Immature natural killer cell (primary cell): ENCODE results near the gene COL4A1. TPM values are rescaled to one million over a fixed set of nuclear protein-coding genes. Genes with fewer than 3 reads are reported as not detected.

Experiments
- DNase-seq, 3 donors: peaks; one replicate each; pipeline ENCODE4 v3.0.0; 2022; ENCODE audit warnings: mixed read lengths in 1 of 3
- H3K27ac Mint-ChIP-seq, 6 donors: one replicate each; pipeline ENCODE4 v1.8.0; 2020; ENCODE audit warnings: mixed read lengths in 6 of 6, mild to moderate bottlenecking in 5 of 6, inconsistent platforms in 4 of 6, moderate library complexity in 3 of 6
- H3K27me3 Mint-ChIP-seq, 3 donors: one replicate each; pipeline ENCODE4 v1.8.0; 2020 to 2021; ENCODE audit warnings: low read depth in 3 of 3, mild to moderate bottlenecking in 3 of 3, mixed read lengths in 3 of 3, moderate library complexity in 3 of 3, inconsistent platforms in 1 of 3
- H3K36me3 Mint-ChIP-seq, 3 donors: one replicate each; pipeline ENCODE4 v1.8.0; 2020; ENCODE audit warnings: mixed read lengths in 3 of 3, inconsistent platforms in 2 of 3, mild to moderate bottlenecking in 2 of 3
- H3K4me1 Mint-ChIP-seq, 2 donors: one replicate each; pipeline ENCODE4 v1.8.0; 2020; ENCODE audit warnings: inconsistent platforms in 2 of 2, mild to moderate bottlenecking in 2 of 2, mixed read lengths in 2 of 2, moderate library complexity in 1 of 2
- H3K4me3 Mint-ChIP-seq, 5 donors: one replicate each; pipeline ENCODE4 v1.8.0; 2020; ENCODE audit warnings: mild to moderate bottlenecking in 5 of 5, mixed read lengths in 5 of 5, inconsistent platforms in 3 of 5, moderate library complexity in 3 of 5
- H3K9me3 Mint-ChIP-seq, 6 donors: one replicate each; pipeline ENCODE4 v1.8.0; 2020; ENCODE audit warnings: mild to moderate bottlenecking in 6 of 6, mixed read lengths in 6 of 6, inconsistent platforms in 4 of 6, moderate library complexity in 3 of 6
- polyA plus RNA-seq, 3 donors: library from polyadenylated mRNA; unstranded; fragments of 300-500 nt; fragmentation: Illumina TruSeq; gene quantifications; one replicate each; pipeline ENCODE4 v1.2.3, GENCODE V29; 2021

Gene COL4A1
- polyA plus RNA-seq, 3 donors from 2014 or later, result not detected

DNA sequence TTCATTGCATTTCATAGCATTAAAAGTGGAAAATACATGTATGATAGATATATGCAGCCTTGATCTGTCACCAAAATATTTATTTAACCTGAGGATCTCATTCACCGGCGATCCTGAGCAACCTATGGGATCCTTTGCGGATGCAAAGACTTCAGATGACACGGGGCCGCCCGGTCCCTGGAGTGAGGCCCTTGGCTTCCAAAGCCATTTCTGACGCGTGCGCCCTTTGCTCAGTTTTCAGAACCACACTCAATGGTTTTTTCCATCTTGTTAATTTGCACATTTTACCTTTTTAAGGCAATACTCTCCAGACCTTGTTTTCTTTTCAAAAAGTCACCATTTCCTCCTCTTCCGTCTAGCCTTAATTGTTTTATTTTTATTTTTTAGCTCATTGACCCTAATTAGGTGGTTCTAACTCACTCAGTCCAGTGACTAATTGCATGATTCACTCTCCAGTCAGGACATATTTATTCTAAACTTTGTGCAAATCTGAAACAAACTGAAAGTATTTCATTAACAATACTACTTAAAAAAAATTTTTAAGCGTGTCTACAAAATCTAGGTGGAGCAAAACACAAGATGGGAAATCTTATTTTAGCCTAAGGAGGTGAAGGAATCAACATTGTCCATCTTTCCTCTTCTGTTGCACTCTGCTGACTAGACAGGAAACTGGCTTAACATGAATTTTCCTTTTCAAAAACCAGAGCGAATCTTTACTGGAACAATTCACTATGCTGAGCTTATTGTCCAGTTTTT, 47.9 kb downstream of the COL4A1 start:
- no peak for DNase-seq
- Mint-ChIP-seq H3K27ac (no peak overlapping the region), H3K36me3 (no peaks in the 10 kb centered on the region), H3K4me1 (peaks cover 1 to 5% of the 10 kb centered on the region in 2 donors), H3K9me3 (peaks cover 0 to 7% (median 1%) of the 10 kb centered on the region in 6 donors), H3K4me3 (no peak overlapping the region), H3K27me3 (peaks cover 2 to 11% (median 11%) of the 10 kb centered on the region in 3 donors)

DNA sequence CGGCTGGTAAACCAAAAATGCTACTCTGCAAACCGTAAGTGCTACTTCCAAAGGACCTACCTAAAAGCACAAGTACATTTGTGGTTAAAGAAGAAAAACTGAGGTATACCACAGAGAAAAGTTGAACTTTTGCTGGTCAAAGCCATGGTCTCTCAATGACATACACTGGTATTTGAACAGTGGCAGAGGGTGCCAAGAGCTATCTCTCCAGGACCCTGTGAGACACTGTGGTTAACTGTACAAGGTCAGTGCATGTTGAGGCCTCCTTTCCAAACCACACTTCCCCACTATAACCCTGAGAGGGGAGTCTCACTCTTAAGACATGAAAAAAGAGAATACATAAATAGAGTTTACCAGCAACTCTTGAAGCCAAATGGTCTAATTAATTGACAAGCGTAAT, 49.5 kb downstream of the COL4A1 start:
- peaks cover 2 to 12% (median 8%) of the 10 kb centered on the region in 3 donors for H3K27me3 Mint-ChIP-seq
- peaks cover 0 to 7% (median 1%) of the 10 kb centered on the region in 6 donors for H3K9me3 Mint-ChIP-seq
- no peaks in the 10 kb centered on the region for H3K36me3 Mint-ChIP-seq
- no peak overlapping the region for H3K4me3 Mint-ChIP-seq
- H3K4me1 Mint-ChIP-seq, result peaks cover 1 to 5% of the 10 kb centered on the region in 2 donors
- DNase-seq, result no peak
- H3K27ac Mint-ChIP-seq, result no peak overlapping the region

DNA sequence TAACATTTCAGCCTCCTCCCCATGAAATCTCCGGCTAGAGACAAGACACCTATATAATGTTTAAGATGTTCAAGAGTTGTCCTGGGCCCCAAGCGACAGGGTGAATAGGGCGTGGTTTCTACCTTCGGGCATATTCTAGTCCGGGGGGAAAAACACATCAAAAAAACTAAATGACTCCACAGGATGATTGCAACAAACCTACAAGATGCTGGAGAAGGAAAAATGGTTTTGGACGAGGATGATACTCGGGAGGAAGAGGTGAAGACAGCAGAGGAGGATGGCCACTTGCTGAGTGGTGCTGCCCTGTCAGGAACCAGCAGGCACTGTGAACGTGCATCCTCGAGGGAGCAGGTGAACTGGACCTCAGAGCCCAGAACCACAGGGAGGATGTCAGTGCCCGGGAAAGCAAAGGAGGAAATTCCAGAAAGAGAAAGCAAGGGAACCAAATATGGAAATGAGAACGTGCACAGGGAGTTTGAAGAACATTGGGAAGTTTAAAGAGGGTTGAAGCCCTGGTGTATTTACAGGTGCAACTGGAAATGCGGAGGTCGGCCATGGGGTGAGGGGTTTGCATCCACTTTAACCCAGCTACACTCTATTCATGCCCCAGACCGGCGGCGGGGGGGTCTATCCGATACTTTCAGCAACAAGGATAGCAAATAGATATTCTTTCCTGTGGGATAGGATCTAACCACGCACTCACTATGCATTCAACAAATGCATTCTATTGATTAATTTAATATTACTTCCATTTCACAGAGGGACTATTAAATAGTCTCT, 50.6 kb downstream of the COL4A1 start:
- peaks cover 1 to 5% of the 10 kb centered on the region in 2 donors for H3K4me1 Mint-ChIP-seq
- peak overlapping the region in 2 of 6 donors; percentile 68 for H3K27ac Mint-ChIP-seq
- no peaks in the 10 kb centered on the region for H3K36me3 Mint-ChIP-seq
- no peak overlapping the region for H3K4me3 Mint-ChIP-seq
- no peak for DNase-seq
- peaks cover 2 to 12% (median 5%) of the 10 kb centered on the region in 3 donors for H3K27me3 Mint-ChIP-seq
- H3K9me3 Mint-ChIP-seq, result peaks cover 0 to 7% (median 1%) of the 10 kb centered on the region in 6 donors

DNA sequence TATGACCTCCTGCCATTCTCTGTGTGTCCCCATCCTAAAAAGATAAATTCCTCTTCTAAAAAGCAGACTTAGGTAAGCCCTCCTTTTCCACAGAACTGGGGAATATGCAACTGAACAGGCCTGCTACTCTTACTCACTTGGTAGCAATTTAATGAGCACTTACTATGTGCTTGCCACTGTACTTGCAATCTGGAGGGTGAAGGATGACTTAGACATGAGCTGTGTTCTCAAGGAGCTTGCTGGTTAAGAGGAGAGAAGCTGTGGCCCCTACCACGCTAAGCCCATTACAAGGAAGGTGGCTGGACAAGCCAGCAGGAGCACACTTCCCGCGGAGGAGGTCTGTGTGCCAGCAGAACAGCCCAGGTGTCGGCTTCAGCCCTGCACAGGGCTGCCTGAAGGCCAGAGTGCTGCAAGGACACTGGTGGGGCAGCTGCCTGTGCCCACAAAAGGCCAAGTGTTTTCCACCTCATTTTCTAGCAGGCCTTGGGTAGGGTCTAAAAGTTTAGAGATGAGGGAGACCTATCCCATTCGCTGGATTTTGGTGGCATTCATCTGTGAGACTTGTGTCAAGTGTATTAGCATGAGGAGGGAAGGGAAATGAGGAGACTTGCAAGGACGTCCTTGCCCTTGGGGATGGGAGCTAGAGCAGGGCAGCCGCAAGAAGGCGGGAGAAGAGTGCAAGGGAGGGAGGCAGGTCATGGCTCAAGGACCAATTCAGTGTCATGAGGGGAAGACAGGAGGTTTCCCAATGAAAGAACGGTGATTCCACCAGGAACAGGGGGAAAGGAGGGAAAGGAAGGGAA, 52.0 kb downstream of the COL4A1 start:
- H3K4me1 Mint-ChIP-seq, result peaks cover 1 to 5% of the 10 kb centered on the region in 2 donors
- DNase-seq, result no peak
- peaks cover 2 to 11% (median 7%) of the 10 kb centered on the region in 3 donors for H3K27me3 Mint-ChIP-seq
- no peaks in the 10 kb centered on the region for H3K36me3 Mint-ChIP-seq
- H3K4me3 Mint-ChIP-seq, result no peak overlapping the region
- peaks cover 0 to 7% (median 1%) of the 10 kb centered on the region in 6 donors for H3K9me3 Mint-ChIP-seq
- H3K27ac Mint-ChIP-seq, result peak overlapping the region; percentile 67 to 87 (median 76)

DNA sequence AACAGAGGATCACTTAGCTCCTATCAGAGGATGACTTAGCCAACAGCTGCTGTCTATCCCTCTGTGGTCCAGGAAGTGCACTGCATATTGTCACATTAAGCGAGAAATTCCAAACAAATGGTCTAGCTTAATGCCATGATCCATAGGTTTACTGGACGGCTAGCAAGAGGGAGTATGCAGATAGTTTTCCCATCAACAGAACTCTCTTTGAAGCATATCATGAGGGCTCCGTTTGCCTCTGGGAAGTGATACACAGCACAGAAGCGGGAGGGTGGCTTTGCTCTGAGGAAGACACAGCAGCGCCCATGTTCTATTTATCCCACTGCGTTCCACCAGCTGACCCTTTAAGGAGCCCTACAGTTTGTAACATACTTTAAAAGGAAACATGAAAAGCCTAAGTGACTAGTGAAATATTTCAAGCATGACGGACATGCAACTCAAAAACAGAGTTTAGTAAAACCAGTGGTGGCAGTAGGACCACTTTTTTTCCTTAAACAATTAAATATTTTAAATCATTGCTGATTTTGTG, 52.7 kb downstream of the COL4A1 start:
- no peak overlapping the region for H3K4me3 Mint-ChIP-seq
- peaks cover 2 to 11% (median 7%) of the 10 kb centered on the region in 3 donors for H3K27me3 Mint-ChIP-seq
- no peak overlapping the region for H3K27ac Mint-ChIP-seq
- peaks cover 1 to 5% of the 10 kb centered on the region in 2 donors for H3K4me1 Mint-ChIP-seq
- DNase-seq, result no peak
- peaks cover 0 to 7% (median 1%) of the 10 kb centered on the region in 6 donors for H3K9me3 Mint-ChIP-seq
- H3K36me3 Mint-ChIP-seq, result no peaks in the 10 kb centered on the region

DNA sequence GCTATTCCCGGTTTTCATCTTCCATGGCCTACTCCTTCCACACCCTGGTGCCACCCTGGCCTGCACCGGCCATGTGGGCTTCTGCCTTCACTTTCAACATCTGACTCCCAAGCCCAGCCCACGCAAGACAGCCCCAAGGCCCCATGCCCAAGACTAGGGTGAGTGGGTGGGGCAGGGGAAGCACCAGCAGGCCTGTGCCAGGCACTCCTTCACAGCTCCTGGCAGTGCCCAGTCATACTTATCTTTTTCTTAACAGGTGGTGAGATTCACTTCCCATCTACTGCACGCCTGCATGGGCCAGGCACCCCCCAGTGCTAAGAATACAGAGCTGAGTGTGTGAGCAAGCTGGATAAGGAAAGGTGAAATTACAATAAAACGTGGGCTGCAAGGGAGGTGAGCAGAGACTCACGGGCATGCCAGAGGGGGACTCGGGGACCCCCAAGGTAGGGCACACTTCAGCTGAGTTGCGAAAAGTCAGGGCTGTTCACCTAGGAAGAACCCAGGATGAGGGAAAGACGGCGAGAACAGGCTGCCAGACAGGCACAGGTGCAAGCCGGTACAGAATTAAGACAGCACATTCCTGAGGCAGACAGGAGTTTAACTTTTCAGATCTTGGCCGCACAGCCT, 55.7 kb downstream of the COL4A1 start:
- no peak overlapping the region for H3K27ac Mint-ChIP-seq
- DNase-seq, result no peak
- no peak overlapping the region for H3K4me3 Mint-ChIP-seq
- no peaks in the 10 kb centered on the region for H3K36me3 Mint-ChIP-seq
- H3K9me3 Mint-ChIP-seq, result peaks cover 0 to 7% (median 1%) of the 10 kb centered on the region in 6 donors
- peaks cover 1 to 5% of the 10 kb centered on the region in 2 donors for H3K4me1 Mint-ChIP-seq
- peaks cover 2 to 6% (median 2%) of the 10 kb centered on the region in 3 donors for H3K27me3 Mint-ChIP-seq

DNA sequence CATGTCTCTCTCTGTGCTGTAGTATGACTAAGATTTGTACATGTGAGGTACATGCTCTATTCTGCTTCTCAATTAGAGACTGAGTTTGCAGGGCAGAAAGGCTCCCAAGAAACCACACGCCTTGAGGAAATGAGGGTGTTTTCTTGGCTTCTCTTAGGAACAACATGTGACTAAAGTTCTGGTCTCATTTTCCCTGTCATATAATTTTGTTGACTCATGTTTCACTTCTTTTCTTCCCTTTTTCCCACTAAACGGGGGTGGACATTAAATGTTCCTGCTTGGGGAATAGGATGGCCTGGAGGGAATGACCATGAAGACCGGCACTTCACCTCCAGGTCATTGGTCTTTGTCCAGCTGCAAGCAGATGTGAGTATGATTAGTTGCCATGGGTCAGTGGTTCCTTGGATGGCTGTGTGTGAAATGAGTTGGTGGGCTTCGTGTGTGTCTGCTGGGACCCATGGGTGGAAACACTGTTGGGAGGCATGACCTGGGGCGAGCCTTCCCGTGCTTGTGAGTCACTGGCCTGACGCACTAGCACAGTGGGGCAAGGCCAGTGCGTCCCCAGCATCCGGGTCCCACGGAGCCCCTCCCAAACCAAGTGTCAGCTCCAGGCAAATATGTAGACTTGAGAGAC, 56.6 kb downstream of the COL4A1 start:
- H3K36me3 Mint-ChIP-seq, result no peaks in the 10 kb centered on the region
- DNase-seq, result no peak
- H3K4me3 Mint-ChIP-seq, result no peak overlapping the region
- H3K9me3 Mint-ChIP-seq, result peaks cover 0 to 7% (median 0%) of the 10 kb centered on the region in 6 donors
- H3K4me1 Mint-ChIP-seq, result no peaks in the 10 kb centered on the region
- no peak overlapping the region for H3K27ac Mint-ChIP-seq
- peaks cover 2 to 6% (median 2%) of the 10 kb centered on the region in 3 donors for H3K27me3 Mint-ChIP-seq

DNA sequence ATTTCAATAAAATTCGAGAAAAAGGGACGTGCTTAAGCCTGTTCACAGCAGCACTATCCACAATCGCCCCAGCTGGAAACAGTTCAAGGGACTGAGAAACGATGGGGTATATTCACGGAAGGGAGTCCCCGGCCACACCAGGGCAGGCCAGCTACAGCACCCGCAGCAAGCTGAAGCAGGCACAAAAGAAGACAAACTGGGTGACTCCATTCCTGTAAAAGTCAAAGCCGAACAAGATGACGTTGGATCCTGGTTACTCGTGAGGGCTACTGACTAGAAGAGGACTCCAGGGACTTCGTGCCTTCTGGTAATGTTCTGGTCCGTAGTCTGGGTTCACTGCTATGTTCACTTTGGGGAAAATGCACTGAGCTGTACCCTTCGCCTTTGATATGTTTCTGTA, 57.6 kb downstream of the COL4A1 start:
- H3K9me3 Mint-ChIP-seq, result no peaks in the 10 kb centered on the region
- H3K27me3 Mint-ChIP-seq, result peaks cover 0 to 6% (median 3%) of the 10 kb centered on the region in 3 donors
- no peak for DNase-seq
- H3K4me1 Mint-ChIP-seq, result no peaks in the 10 kb centered on the region
- H3K36me3 Mint-ChIP-seq, result no peaks in the 10 kb centered on the region
- no peak overlapping the region for H3K27ac Mint-ChIP-seq
- H3K4me3 Mint-ChIP-seq, result no peak overlapping the region

DNA sequence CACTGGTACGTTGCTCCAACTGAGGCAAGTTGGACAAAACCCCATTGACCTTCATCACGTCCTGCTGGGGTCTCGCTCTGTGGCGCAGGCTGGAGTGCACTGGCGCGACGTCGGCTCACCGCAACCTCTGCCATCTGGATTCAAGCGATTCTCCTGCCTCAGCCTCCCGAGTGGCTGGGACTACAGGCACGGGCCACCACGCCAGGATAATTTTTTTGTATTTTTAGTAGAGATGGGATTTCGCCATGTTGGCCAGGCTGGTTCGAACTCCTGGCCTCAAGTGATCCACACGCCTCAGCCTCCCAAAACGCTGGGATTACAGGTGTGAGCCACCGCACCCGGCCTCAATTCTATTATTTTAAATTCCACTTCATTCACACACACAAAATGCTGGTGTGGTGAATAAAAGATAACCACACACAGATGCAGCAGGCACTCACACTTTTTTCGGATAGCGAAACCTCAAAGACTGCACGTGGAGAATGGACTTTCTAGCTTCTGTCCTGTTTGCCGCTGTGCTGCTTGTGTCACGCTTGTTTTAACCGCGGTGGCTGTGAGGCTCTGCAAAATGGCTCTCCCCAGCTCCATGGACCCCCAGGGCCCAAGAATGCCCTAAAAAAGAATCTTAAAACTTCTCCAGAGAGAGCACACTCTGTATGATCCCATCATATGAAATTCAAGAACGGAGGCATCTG, 58.4 kb downstream of the COL4A1 start:
- Mint-ChIP-seq H3K36me3 (no peaks in the 10 kb centered on the region), H3K4me3 (no peak overlapping the region), H3K27me3 (peaks cover 0 to 6% (median 1%) of the 10 kb centered on the region in 3 donors), H3K9me3 (no peaks in the 10 kb centered on the region), H3K4me1 (no peaks in the 10 kb centered on the region), H3K27ac (no peak overlapping the region)
- no peak for DNase-seq

DNA sequence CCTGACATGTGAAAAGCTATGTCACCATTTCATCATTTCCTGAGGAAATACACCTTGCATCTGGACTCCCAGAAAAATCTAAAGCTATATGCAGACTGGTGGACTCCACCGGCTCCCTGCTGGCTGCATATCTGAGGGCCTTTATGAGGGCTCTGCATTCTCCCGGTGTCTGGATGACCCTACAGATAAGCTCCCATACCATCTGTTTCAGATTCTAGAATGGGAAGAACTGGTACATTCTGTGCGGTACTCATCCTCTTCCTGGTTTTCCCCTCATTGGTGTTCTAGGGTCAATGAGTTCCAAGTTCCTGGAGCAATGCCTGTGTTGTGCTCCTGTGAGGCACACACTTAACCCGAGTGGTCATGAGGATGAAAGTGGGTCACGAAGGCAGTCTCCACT, 60.4 kb downstream of the COL4A1 start:
- no peaks in the 10 kb centered on the region for H3K9me3 Mint-ChIP-seq
- H3K36me3 Mint-ChIP-seq, result no peaks in the 10 kb centered on the region
- no peaks in the 10 kb centered on the region for H3K4me1 Mint-ChIP-seq
- peaks cover 0 to 10% (median 1%) of the 10 kb centered on the region in 3 donors for H3K27me3 Mint-ChIP-seq
- no peak overlapping the region for H3K4me3 Mint-ChIP-seq
- DNase-seq, result no peak
- no peak overlapping the region for H3K27ac Mint-ChIP-seq

DNA sequence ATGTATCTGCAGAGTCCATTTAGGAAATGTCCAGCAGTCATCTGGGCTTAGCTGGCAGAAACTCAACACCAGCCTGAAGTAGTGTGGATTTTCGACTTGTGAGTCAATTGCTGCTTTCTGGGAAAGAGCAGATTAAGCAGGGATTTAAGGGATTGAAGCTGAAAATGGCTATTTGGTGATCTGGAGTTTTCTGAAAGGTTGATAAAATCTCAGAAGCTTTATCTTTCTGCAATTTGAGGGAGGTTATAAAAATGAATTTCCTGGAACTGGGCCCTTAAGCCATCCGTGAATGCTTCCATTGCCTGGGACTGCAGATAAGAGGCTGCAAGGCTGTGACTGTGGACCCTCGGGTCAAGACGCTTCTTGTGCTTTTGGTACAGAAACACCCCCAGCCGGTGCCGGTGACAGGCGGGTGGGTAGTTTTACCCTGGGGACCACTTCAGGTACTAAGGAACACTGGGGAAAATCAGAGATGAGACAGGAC, 61.5 kb downstream of the COL4A1 start:
- H3K9me3 Mint-ChIP-seq, result no peaks in the 10 kb centered on the region
- no peaks in the 10 kb centered on the region for H3K36me3 Mint-ChIP-seq
- no peaks in the 10 kb centered on the region for H3K4me1 Mint-ChIP-seq
- H3K27me3 Mint-ChIP-seq, result peaks cover 0 to 4% (median 1%) of the 10 kb centered on the region in 3 donors
- no peak overlapping the region for H3K27ac Mint-ChIP-seq
- H3K4me3 Mint-ChIP-seq, result no peak overlapping the region
- DNase-seq, result no peak

DNA sequence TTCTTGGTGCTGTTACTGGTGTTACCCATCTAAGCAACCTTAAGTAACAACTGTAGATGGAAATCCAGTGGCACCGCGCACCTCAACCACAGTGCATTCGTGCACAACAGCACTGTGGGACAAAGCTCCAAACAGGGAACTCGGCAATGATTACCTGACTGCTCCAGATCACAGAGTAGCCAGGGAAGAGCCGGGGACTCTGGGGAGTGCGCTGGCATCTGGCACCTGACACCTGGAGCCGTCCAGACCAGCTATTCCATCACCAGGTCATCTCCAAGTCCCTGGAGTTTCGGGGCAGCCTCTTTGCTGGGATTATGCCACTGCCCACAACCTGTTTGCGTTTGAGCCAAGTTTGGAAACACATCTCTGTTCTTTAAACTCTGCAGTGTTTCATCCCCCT, 62.0 kb downstream of the COL4A1 start:
- no peaks in the 10 kb centered on the region for H3K4me1 Mint-ChIP-seq
- H3K27me3 Mint-ChIP-seq, result peaks cover 0 to 4% (median 1%) of the 10 kb centered on the region in 3 donors
- no peaks in the 10 kb centered on the region for H3K9me3 Mint-ChIP-seq
- no peak overlapping the region for H3K4me3 Mint-ChIP-seq
- no peaks in the 10 kb centered on the region for H3K36me3 Mint-ChIP-seq
- no peak for DNase-seq
- H3K27ac Mint-ChIP-seq, result no peak overlapping the region
